HL-60 (cell line): ENCODE data around the gene MAP3K5.
"Not testable (repeated sequence)": the region's sequence is repeated elsewhere in the genome, so short reads cannot be mapped to it uniquely, and the experiment has no call there.

Experiments
- CTCF ChIP-seq: IDR thresholded peaks from one replicate; pipeline ENCODE4 v1.5.1; 2011; ENCODE audit warnings: low read length, control low read depth, inconsistent platforms; ENCODE audit not compliant: insufficient read depth
- GABPA ChIP-seq: IDR thresholded peaks from 2 replicates; pipeline ENCODE4 v1.6.1; 2012; ENCODE audit warnings: low read depth
- POLR2AphosphoS5 ChIP-seq: IDR thresholded peaks from 2 replicates; pipeline ENCODE4 v1.6.1; 2012; ENCODE audit warnings: low read depth
- REST ChIP-seq: IDR thresholded peaks from 2 replicates; pipeline ENCODE4 v1.6.1; 2012; ENCODE audit warnings: low read depth; ENCODE audit not compliant: insufficient replicate concordance

GRCh38 chr6:136815608-136816007 lies 23.3 kb upstream of the MAP3K5 start:
- TF ChIP-seq POLR2AphosphoS5, CTCF, REST, GABPA: not testable (repeated sequence)
